GM13976 (cell line): ENCODE results near the gene ELSPBP1.
"Not testable (repeated sequence)": the region's sequence is repeated elsewhere in the genome, so short reads cannot be mapped to it uniquely, and the experiment has no call there.

Experiments
- DNase-seq: peaks from one replicate; pipeline ENCODE4 v3.0.0; 2012; ENCODE audit warnings: low spot score
- in situ Hi-C: fragments of 300-500 bp; cut with MboI; formaldehyde crosslinking; loops from one replicate; pipeline ENCODE4 v1.12.0; 2022; ENCODE audit warnings: low sequenced_read_pairs, mixed read lengths, inconsistent platforms; ENCODE audit not compliant: unreplicated experiment
- TF ChIP-seq, protein P1 (sequence below): IDR thresholded peaks from 2 replicates; pipeline ENCODE4 v1.5.1; 2012; ENCODE audit warnings: borderline replicate concordance, mild to moderate bottlenecking; ENCODE audit not compliant: insufficient read depth; ENCODE audit errors: extremely low read depth, missing control alignments, control extremely low read depth

The ELSPBP1 gene

DNA sequence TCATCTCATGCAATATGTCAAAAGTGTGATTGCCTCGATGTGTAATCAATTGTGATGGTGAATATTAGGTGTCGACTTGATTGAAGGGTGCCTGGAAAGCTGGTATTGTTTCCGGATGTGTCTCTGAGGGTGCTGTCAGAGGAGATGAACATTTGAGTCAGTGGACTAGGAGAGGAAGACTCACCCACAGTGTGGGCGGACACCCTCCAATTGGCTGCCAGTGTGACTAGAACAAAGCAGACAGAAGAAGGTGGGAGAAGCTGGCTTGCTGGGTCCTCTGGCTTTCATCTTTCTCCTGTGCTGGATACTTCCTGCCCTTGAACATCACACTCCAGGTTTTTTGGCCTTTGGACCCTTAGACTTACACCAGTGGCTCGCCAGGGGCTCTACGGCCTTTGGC is 64.9 kb downstream of the ELSPBP1 start:
- in situ Hi-C loops, result no loop called here
- TF ChIP-seq, protein P1, sequence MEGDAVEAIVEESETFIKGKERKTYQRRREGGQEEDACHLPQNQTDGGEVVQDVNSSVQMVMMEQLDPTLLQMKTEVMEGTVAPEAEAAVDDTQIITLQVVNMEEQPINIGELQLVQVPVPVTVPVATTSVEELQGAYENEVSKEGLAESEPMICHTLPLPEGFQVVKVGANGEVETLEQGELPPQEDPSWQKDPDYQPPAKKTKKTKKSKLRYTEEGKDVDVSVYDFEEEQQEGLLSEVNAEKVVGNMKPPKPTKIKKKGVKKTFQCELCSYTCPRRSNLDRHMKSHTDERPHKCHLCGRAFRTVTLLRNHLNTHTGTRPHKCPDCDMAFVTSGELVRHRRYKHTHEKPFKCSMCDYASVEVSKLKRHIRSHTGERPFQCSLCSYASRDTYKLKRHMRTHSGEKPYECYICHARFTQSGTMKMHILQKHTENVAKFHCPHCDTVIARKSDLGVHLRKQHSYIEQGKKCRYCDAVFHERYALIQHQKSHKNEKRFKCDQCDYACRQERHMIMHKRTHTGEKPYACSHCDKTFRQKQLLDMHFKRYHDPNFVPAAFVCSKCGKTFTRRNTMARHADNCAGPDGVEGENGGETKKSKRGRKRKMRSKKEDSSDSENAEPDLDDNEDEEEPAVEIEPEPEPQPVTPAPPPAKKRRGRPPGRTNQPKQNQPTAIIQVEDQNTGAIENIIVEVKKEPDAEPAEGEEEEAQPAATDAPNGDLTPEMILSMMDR, result no peak
- no peak for DNase-seq

DNA sequence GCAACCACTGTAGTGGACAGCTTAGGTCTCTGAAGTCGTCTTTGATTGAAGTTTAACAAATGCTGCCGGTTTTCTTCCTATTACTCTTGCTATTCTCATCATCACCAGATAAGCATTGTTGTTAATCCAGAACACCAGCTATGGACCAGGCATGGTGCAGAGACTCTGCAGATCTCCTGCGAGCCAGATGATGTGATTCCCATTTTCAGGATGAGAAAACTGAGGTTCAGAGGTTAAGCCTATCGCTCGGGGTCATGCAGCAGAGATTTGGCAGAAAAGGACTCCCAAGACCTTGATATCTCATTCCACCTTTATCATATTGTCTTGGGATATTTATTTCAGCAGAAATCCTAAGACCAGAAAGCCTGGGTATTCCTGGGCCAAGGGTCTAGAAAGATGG is 65.9 kb downstream of the ELSPBP1 start:
- DNase-seq, result no peak
- TF ChIP-seq, protein P1, result no peak
- in situ Hi-C loops, result no loop called here

DNA sequence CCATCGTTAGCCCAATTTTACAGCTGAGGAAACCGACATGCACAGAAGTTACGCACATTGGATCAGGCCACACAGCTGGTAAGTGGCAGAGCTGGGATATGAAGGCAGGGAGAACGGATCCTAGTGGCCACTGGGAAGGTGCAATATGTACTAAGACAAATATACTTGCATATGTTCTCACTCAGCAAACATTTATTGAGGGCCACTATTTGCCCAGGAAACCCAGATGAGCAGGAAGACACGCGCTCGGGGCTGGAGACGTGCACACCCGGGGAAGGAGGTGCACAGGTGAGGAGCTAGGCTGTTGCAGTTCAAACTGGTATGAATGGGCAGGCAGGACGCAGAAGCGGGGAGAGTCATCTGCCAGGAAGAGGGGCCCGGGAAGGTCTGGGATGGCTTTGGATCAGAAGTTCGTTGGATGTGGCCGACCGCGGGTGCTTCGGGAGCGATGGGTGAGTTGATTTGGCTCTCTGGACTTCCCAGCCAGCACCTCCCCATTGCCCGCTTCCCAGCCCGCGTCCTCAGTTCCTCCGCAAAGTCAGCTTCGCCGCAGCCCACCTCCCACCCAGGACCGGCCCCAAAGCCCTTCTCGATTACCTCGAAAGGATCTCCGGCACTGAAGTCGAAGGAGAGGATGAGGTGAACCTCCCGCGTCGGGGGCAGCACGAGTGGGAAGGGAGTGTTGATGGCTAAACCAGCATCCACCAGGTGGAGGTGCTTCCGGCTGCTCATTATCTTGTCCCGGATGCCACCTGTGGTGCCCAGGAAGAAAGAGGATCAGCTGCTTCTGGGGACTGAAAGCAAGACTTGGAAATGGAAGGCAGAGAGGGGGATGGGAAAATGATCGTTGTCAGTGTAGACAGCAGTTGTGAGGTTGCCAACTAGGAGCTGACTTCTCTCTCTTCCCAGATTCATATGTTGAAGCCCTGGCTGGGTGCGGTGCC is 67.2 kb downstream of the ELSPBP1 start:
- in situ Hi-C loops, result no loop called here
- DNase-seq, result no peak
- TF ChIP-seq, protein P1, result no peak

DNA sequence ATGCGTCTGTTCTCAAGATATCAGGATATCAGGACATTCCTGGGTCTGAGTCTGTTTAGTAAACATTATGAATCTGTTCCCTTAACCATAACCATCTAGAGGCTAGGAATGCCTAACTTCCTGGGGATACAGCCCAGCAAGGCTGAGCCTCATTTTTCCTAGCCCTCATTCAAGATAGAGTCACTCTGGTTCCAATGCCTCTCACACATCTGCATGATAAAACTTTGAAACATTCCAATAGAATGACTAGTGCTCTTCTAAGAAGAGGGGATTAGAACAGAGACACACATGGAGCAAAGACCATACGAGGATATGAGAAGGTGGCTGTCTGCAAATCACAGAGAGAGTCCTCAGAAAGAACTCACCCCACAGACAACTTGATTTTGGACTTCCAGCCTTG is 70.1 kb downstream of the ELSPBP1 start:
- no peak for DNase-seq
- in situ Hi-C loops, result no loop called here
- TF ChIP-seq, protein P1, result no peak

DNA sequence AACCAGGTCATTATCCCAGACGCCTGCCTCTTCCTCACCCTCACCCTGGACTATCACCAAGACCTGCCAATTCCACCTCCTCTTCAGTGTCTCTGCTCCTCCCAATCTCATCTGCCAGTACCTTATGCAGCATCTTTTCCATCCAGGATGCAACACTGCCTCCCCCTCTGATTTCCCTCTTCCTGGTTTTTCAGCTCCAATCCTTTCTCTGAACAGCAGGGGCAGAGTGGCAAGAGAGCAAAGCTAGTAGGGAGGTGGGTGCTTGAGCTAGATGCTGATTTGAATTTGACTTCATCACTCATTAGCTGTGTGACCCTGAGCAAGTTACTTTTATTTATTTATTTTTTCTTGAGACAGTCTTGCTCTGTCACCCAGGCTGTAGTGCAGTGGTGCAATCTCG is 75.0 kb downstream of the ELSPBP1 start:
- TF ChIP-seq, protein P1, result no peak
- in situ Hi-C loops, result no loop called here
- no peak for DNase-seq

DNA sequence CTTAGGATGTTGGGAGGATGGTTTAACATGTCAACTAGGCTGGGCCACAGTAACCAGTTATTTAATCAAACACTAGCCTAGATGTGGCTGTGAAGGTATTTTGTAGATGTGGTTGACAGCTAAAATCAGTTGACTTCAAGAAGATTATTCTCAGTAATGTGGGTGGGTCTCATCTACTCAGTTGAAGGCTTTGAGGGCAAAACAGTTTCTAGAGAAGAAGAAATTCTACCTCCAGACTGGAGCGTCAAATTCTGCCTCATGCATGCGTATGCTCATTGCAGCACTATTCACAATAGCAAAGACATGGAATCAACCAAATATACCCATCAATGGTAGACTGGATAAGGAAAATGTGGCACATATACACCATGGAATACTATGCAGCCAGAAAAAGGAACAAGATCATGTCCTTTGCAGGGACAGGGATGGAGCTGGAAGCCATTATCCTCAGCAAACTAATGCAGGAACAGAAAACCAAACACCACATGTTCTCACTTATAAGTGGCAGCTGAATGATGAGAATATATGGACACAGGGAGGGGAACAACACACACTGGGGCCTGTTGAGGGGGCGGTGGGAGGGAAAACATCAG is 75.8 kb downstream of the ELSPBP1 start:
- in situ Hi-C loops, result not testable (repeated sequence)

More for the DNA sequence above, 75.8 kb downstream of the ELSPBP1 start:
- not testable (repeated sequence) for DNase-seq
